GM12865 (cell line): ENCODE measurements around the gene STPG4.
"Not testable (repeated sequence)": the region's sequence is repeated elsewhere in the genome, so short reads cannot be mapped to it uniquely, and the experiment has no call there.

Experiments used
- DNase-seq: peaks from one replicate; pipeline ENCODE4 v3.0.0; 2010; ENCODE audit warnings: low read depth
- H3K4me3 ChIP-seq: 2 replicates; pipeline ENCODE4 v1.5.1; 2011; ENCODE audit warnings: mild to moderate bottlenecking, low read depth, low read length, control low read depth
- TF ChIP-seq, protein P1 (sequence below): IDR thresholded peaks from 2 replicates; pipeline ENCODE4 v1.5.1; 2011; ENCODE audit warnings: low read length, control low read depth, low read depth, inconsistent platforms; ENCODE audit not compliant: insufficient read depth; ENCODE audit errors: missing control alignments

Gene STPG4

GRCh38 chr2:47109680-47110079, 45.4 kb downstream of the STPG4 start:
- H3K4me3 ChIP-seq = no peak overlapping the region
- TF ChIP-seq, protein P1, sequence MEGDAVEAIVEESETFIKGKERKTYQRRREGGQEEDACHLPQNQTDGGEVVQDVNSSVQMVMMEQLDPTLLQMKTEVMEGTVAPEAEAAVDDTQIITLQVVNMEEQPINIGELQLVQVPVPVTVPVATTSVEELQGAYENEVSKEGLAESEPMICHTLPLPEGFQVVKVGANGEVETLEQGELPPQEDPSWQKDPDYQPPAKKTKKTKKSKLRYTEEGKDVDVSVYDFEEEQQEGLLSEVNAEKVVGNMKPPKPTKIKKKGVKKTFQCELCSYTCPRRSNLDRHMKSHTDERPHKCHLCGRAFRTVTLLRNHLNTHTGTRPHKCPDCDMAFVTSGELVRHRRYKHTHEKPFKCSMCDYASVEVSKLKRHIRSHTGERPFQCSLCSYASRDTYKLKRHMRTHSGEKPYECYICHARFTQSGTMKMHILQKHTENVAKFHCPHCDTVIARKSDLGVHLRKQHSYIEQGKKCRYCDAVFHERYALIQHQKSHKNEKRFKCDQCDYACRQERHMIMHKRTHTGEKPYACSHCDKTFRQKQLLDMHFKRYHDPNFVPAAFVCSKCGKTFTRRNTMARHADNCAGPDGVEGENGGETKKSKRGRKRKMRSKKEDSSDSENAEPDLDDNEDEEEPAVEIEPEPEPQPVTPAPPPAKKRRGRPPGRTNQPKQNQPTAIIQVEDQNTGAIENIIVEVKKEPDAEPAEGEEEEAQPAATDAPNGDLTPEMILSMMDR = no peak
- DNase-seq = no peak

DNA sequence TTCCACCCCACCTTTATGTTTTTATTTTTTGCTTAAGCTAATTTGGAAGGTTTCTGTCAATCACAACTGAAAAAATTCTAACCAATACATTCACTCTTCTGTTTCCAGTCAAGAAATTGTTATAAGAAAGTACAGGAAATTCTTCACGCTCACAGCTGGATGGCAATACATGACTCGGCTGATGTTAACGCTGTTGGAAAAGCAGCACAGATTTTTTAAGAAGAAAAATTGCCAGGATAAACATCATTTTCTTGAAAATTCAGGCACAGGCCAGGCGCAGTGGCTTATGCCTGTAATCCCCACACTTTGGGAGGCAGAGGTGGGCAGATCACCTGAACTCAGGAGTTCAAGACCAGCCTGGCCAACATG, 46.1 kb downstream of the STPG4 start:
- H3K4me3 ChIP-seq = no peak overlapping the region
- TF ChIP-seq, protein P1 = no peak
- DNase-seq = no peak

DNA sequence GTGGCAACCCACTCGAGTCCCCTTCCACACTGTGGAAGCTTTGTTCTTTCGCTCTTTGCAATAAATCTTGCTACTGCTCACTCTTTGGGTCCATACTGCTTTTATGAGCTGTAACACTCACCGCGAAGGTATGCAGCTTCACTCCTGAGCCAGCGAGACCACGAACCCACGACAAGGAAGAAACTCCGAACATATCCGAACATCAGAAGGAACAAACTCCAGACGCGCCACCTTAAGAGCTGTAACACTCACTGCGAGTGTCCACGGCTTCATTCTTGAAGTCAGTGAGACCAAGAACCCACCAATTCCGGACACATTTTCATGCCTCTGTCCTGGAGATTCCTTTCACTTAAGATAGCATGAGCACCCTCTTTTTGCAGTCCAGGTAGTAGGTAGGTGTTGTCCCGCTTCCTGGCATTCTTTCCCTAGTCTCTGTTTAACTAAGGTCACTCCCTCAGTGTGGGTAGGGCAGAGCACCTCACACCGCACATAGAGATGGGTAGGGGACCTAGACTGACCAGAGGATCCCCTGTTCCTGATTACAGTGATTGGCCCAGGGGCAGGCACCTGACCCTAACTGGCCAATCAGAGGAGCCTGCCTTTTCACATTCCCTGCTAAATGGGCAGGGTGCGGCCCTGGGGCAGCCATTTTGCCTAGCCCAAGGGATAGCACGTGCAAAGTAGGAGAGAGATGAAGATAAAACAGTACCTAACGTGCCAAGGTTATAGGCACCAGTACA, 46.7 kb downstream of the STPG4 start:
- not testable (repeated sequence) for H3K4me3 ChIP-seq, DNase-seq

DNA sequence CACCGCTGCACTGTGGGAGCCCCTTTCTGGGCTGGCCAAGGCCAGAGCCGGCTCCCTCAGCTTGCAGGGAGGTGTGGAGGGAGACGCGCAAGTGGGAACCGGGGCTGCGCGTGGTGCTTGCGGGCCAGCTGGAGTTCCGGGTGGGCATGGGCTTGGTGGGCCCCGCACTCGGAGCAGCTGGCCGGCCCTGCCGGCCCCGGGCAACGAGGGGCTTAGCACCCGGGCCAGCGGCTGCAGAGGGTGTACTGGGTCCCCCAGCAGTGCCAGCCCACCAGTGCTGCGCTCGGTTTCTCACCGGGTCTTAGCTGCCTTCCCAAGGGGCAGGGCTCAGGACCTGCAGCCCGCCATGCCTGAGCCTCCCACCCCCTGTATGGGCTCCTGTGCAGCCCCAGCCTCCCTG, 47.9 kb downstream of the STPG4 start:
- H3K4me3 ChIP-seq, DNase-seq: not testable (repeated sequence)

DNA sequence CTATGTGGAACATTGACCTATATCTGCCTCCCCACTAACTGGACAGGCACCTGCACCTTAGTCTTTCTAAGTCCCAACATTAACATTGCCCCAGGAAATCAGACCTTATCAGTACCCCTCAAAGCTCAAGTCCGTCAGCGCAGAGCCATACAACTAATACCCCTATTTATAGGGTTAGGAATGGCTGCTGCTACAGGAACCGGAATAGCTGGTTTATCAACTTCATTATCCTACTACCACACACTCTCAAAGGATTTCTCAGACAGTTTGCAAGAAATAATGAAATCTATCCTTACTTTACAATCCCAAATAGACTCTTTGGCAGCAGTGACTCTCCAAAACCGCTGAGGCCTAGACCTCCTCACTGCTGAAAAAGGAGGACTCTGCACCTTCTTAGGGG, 48.9 kb downstream of the STPG4 start:
- not testable (repeated sequence) for H3K4me3 ChIP-seq, DNase-seq

DNA sequence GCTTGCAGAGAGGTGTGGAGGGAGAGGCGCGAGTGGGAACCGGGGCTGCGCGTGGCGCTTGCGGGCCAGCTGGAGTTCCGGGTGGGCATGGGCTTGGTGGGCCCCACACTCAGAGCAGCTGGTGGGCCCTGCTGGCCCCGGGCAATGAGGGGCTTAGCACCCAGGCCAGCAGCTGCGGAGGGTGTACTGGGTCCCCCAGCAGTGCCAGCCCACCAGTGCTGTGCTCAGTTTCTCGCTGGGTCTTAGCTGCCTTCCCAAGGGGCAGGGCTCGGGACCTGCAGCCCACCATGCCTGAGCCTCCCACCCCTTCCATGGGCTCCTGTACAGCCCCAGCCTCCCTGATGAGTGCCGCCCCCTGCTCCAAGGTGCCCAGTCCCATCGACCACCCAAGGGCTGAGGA, 55.4 kb downstream of the STPG4 start:
- DNase-seq, H3K4me3 ChIP-seq: not testable (repeated sequence)

GRCh38 chr2:47098953-47099352, 56.2 kb downstream of the STPG4 start:
- no peak overlapping the region for H3K4me3 ChIP-seq
- no peak for DNase-seq
- TF ChIP-seq, protein P1 = no peak

DNA sequence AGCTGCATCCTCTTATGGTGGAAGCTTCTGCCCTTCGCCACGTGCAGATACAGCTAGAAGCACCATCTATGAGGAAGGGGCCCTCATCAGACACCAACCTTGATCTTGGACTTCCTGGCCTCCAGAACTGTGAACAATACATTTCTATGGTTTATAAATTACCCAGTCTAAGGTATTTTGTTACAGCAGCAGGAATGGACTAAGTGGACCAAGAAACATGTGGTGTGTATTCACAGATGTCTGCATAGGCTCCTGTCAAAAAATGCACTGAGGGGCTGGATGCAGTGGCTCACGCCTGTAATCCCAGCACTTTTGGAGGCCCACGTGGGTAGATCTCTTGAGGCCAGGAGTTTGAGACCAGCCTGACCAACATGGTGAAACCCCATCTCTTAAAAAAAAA, 57.5 kb downstream of the STPG4 start:
- H3K4me3 ChIP-seq = no peak overlapping the region
- no peak for DNase-seq
- TF ChIP-seq, protein P1 = no peak

- no peak overlapping the region for H3K4me3 ChIP-seq
These were observed 58.7 kb downstream of the STPG4 start for GRCh38 chr2:47096451-47096850.

More at GRCh38 chr2:47096451-47096850, 58.7 kb downstream of the STPG4 start:
- TF ChIP-seq, protein P1 = no peak
- no peak for DNase-seq
